DMS153 (cell line): ENCODE data around the gene STXBP6.

Experiments used
- DNase-seq: peaks from one replicate; lab custom pipeline; 2025; lab: John Stamatoyannopoulos, UW

Gene STXBP6

GRCh38 chr14:25052385-25052784 lies 2.4 kb upstream of the STXBP6 start:
- no peak for DNase-seq

GRCh38 chr14:25050269-25051150 lies 563 bp upstream of the STXBP6 start:
- no peak for DNase-seq

GRCh38 chr14:25049093-25049567 lies 817 bp downstream of the STXBP6 start:
- no peak for DNase-seq

GRCh38 chr14:25048170-25049016 lies 1.6 kb downstream of the STXBP6 start:
- no peak for DNase-seq

GRCh38 chr14:25046301-25046943 lies 3.5 kb downstream of the STXBP6 start:
- DNase-seq: no peak

- DNase-seq: no peak
These were observed 5.7 kb downstream of the STXBP6 start for GRCh38 chr14:25044106-25044698.

GRCh38 chr14:25042362-25043299 lies 7.3 kb downstream of the STXBP6 start:
- peak; percentile 48 for DNase-seq

GRCh38 chr14:25041898-25042297 lies 8.0 kb downstream of the STXBP6 start:
- peak; percentile 93 for DNase-seq

- peak; percentile 88 for DNase-seq
These were observed 8.5 kb downstream of the STXBP6 start for GRCh38 chr14:25041484-25041883.

GRCh38 chr14:25039933-25040332 lies 10.0 kb downstream of the STXBP6 start:
- DNase-seq: no peak

GRCh38 chr14:25038044-25038668 lies 11.8 kb downstream of the STXBP6 start:
- DNase-seq: no peak

- no peak for DNase-seq
These were observed 12.9 kb downstream of the STXBP6 start for GRCh38 chr14:25037032-25037431.

GRCh38 chr14:25034803-25035681 lies 14.9 kb downstream of the STXBP6 start:
- peak; percentile 9 for DNase-seq

- no peak for DNase-seq
These were observed 16.6 kb downstream of the STXBP6 start for GRCh38 chr14:25033358-25033757.

GRCh38 chr14:25032092-25032784 lies 17.7 kb downstream of the STXBP6 start:
- DNase-seq: no peak

GRCh38 chr14:25026476-25027137 lies 23.3 kb downstream of the STXBP6 start:
- no peak for DNase-seq

- DNase-seq: no peak
These were observed 30.1 kb downstream of the STXBP6 start for GRCh38 chr14:25019892-25020291.

- no peak for DNase-seq
These were observed 32.4 kb downstream of the STXBP6 start for GRCh38 chr14:25017562-25017961.
